ACHN (cell line): ENCODE measurements around the gene HPDL.
A peak's percentile ranks its signal among the peaks of the same experiment; 100 is the strongest.
"Not testable (repeated sequence)": the region's sequence is repeated elsewhere in the genome, so short reads cannot be mapped to it uniquely, and the experiment has no call there.

Experiments used
- DNase-seq: peaks from one replicate; pipeline ENCODE4 v3.0.0-alpha.2; 2015
- in situ Hi-C: cut with HindIII; loops from 2 replicates; pipeline ENCODE4 v1.10.0; 2017; ENCODE audit warnings: low sequenced_read_pairs, low pct_ligation_motif_present, low pct_unique_long_range_greater_than_20kb

Gene HPDL

GRCh38 chr1:45345014-45345413 is 18.3 kb downstream of the HPDL start:
- in situ Hi-C loops: no loop called here
- no peak for DNase-seq

GRCh38 chr1:45346473-45346872 is 19.8 kb downstream of the HPDL start:
- DNase-seq: no peak
- in situ Hi-C loops: no loop called here

- in situ Hi-C loops: no loop called here
- peak; percentile 24 for DNase-seq
These were observed 21.3 kb downstream of the HPDL start for GRCh38 chr1:45348020-45348419.

- in situ Hi-C loops: no loop called here
- no peak for DNase-seq
These were observed 21.9 kb downstream of the HPDL start for GRCh38 chr1:45348609-45348965.

- in situ Hi-C loops: no loop called here
- no peak for DNase-seq
These were observed 22.4 kb downstream of the HPDL start for GRCh38 chr1:45348966-45349677.

- no peak for DNase-seq
- in situ Hi-C loops: no loop called here
These were observed 24.8 kb downstream of the HPDL start for GRCh38 chr1:45351508-45351907.

GRCh38 chr1:45353685-45354084 is 27.0 kb downstream of the HPDL start:
- in situ Hi-C loops: no loop called here
- DNase-seq: no peak

- DNase-seq: no peak
- in situ Hi-C loops: no loop called here
These were observed 28.1 kb downstream of the HPDL start for GRCh38 chr1:45354838-45355237.

- no peak for DNase-seq
- in situ Hi-C loops: no loop called here
These were observed 29.0 kb downstream of the HPDL start for GRCh38 chr1:45355683-45356082.

- in situ Hi-C loops: no loop called here
- no peak for DNase-seq
These were observed 29.5 kb downstream of the HPDL start for GRCh38 chr1:45356186-45356585.

GRCh38 chr1:45359882-45360513 is 33.3 kb downstream of the HPDL start:
- in situ Hi-C loops: no loop called here
- peak; percentile 37 for DNase-seq

- DNase-seq: peak; percentile 38
- in situ Hi-C loops: not testable (repeated sequence)
These were observed 34.3 kb downstream of the HPDL start for GRCh38 chr1:45360981-45361380.

GRCh38 chr1:45364294-45364693 is 37.6 kb downstream of the HPDL start:
- DNase-seq: no peak
- in situ Hi-C loops: no loop called here

- in situ Hi-C loops: no loop called here
- no peak for DNase-seq
These were observed 38.4 kb downstream of the HPDL start for GRCh38 chr1:45365051-45365450.

- in situ Hi-C loops: no loop called here
- DNase-seq: no peak
These were observed 43.9 kb downstream of the HPDL start for GRCh38 chr1:45370575-45370974.

GRCh38 chr1:45373573-45373972 is 46.9 kb downstream of the HPDL start:
- in situ Hi-C loops: no loop called here
- DNase-seq: no peak

GRCh38 chr1:45375104-45376090 is 48.7 kb downstream of the HPDL start:
- in situ Hi-C loops: no loop called here
- DNase-seq: no peak

GRCh38 chr1:45378184-45378583 is 51.5 kb downstream of the HPDL start:
- in situ Hi-C loops: no loop called here
- DNase-seq: no peak
